Esophagus squamous epithelium (tissue), 4 donors: ENCODE results near the gene CLSTN3.

ENCODE experiments used
- CTCF ChIP-seq, 6 experiments: fragments of 450-650 bp in 4 of 6; fragments of 200-600 bp in 2 of 6; sonication (generic) in 2 of 6; IDR thresholded peaks; one replicate each; pipeline ENCODE4 v1.5.1; 2016 to 2019; ENCODE audit warnings: antibody characterized with exemption in 6 of 6, mild to moderate bottlenecking in 4 of 6, moderate library complexity in 4 of 6
- POLR2A ChIP-seq, 4 donors: fragments of 450-650 bp; IDR thresholded peaks; one replicate each; pipeline ENCODE4 v1.6.1; 2017; ENCODE audit warnings: antibody characterized with exemption in 4 of 4, mild to moderate bottlenecking in 4 of 4, moderate library complexity in 3 of 4

- TF ChIP-seq CTCF (IDR thresholded peaks at IDR 0.05) (no peak), POLR2A (IDR thresholded peaks at IDR 0.05) (no peak)
Observed at GRCh38 chr12:7114008-7114407, 16.2 kb upstream of the CLSTN3 start.
